Large intestine (tissue), 3 donors: Measurements from ENCODE around the gene MGAT3. TPM values are rescaled to one million over a fixed set of nuclear protein-coding genes. Genes with fewer than 3 reads are reported as not detected.

ENCODE experiments used
- DNase-seq, 2 donors: peaks; one replicate each; pipeline versions ENCODE4 v3.0.0 to v3.0.0-alpha.2; 2013
- H3K27ac ChIP-seq: one replicate; pipeline ENCODE4 v1.5.1; 2013; ENCODE audit warnings: low read length
- H3K27me3 ChIP-seq: 2 replicates; pipeline ENCODE4 v1.6.1; 2013; ENCODE audit warnings: low read length; ENCODE audit not compliant: control insufficient read depth, insufficient read depth
- H3K36me3 ChIP-seq: 2 replicates; pipeline ENCODE4 v1.6.1; 2013; ENCODE audit warnings: low read length; ENCODE audit not compliant: control insufficient read depth, insufficient read depth
- H3K4me1 ChIP-seq: one replicate; pipeline ENCODE4 v1.6.1; 2013; ENCODE audit warnings: low read length; ENCODE audit not compliant: control insufficient read depth, insufficient read depth
- H3K4me3 ChIP-seq: one replicate; pipeline ENCODE4 v1.5.1; 2013; ENCODE audit warnings: low read length
- H3K9me3 ChIP-seq: one replicate; pipeline ENCODE4 v1.6.1; 2013; ENCODE audit warnings: mild to moderate bottlenecking, low read depth, low read length, moderate library complexity; ENCODE audit not compliant: control insufficient read depth
- WGBS: methylation state at CpG from one replicate; pipeline ENCODE4 v1.1.5; 2013; ENCODE audit warnings: low lambda C conversion rate; ENCODE audit not compliant: insufficient coverage; 5-methylcytosine and 5-hydroxymethylcytosine counted together
- polyA plus RNA-seq: library from polyadenylated mRNA; unstranded; fragments of 120-200 nt; gene quantifications from one replicate; pipeline ENCODE4 v1.2.1, GENCODE V29; 2013

Gene MGAT3
- polyA plus RNA-seq, 1 donor, result 24.1 TPM

- no peaks in the 10 kb centered on the region for H3K27me3 ChIP-seq
- H3K36me3 ChIP-seq, result no peaks in the 10 kb centered on the region
- H3K4me3 ChIP-seq, result no peak overlapping the region
- no CpG with 5 or more reads among the region's 6 CpGs for WGBS
- H3K4me1 ChIP-seq, result peaks cover 53% of the 10 kb centered on the region
- H3K9me3 ChIP-seq, result no peaks in the 10 kb centered on the region
- H3K27ac ChIP-seq, result no peak overlapping the region
- DNase-seq, result no peak
Measured at GRCh38 chr22:39449708-39450107, 7.1 kb upstream of the MGAT3 start.

- no CpG with 5 or more reads among the region's 13 CpGs for WGBS
- H3K9me3 ChIP-seq, result no peaks in the 10 kb centered on the region
Measured at GRCh38 chr22:39450258-39450955, 6.4 kb upstream of the MGAT3 start.

GRCh38 chr22:39452740-39453040 is 4.1 kb upstream of the MGAT3 start:
- no peak overlapping the region for H3K27ac ChIP-seq
- no peak overlapping the region for H3K4me3 ChIP-seq
- H3K27me3 ChIP-seq, result peaks cover 8% of the 10 kb centered on the region
- no CpG with 5 or more reads among the region's 6 CpGs for WGBS
- H3K36me3 ChIP-seq, result no peaks in the 10 kb centered on the region
- DNase-seq, result no peak
- H3K9me3 ChIP-seq, result peaks cover 7% of the 10 kb centered on the region
- peaks cover 35% of the 10 kb centered on the region for H3K4me1 ChIP-seq

More at GRCh38 chr22:39450258-39450955, 6.4 kb upstream of the MGAT3 start:
- H3K27me3 ChIP-seq, result no peaks in the 10 kb centered on the region
- H3K4me1 ChIP-seq, result peaks cover 55% of the 10 kb centered on the region
- no peak overlapping the region for H3K4me3 ChIP-seq
- no peaks in the 10 kb centered on the region for H3K36me3 ChIP-seq
- no peak overlapping the region for H3K27ac ChIP-seq
- DNase-seq, result no peak

- Histone ChIP-seq H3K4me1 (peaks cover 29% of the 10 kb centered on the region), H3K4me3 (no peak overlapping the region), H3K36me3 (no peaks in the 10 kb centered on the region), H3K27me3 (peaks cover 19% of the 10 kb centered on the region), H3K9me3 (peaks cover 7% of the 10 kb centered on the region), H3K27ac (peak overlapping the region; percentile 64)
- WGBS, result 67% methylated on average over 3 of the region's 9 CpGs
- no peak for DNase-seq
Measured at GRCh38 chr22:39453765-39454378, 2.9 kb upstream of the MGAT3 start.

GRCh38 chr22:39454385-39454871 is 2.4 kb upstream of the MGAT3 start:
- Histone ChIP-seq H3K4me3 (no peak overlapping the region), H3K27me3 (peaks cover 19% of the 10 kb centered on the region), H3K36me3 (no peaks in the 10 kb centered on the region), H3K9me3 (peaks cover 7% of the 10 kb centered on the region), H3K27ac (peak overlapping the region; percentile 64), H3K4me1 (peaks cover 23% of the 10 kb centered on the region)
- peak; percentile 78 to 84 for DNase-seq
- WGBS, result no CpG with 5 or more reads among the region's 7 CpGs

- H3K36me3 ChIP-seq, result no peaks in the 10 kb centered on the region
- no peak overlapping the region for H3K4me3 ChIP-seq
- peaks cover 18% of the 10 kb centered on the region for H3K4me1 ChIP-seq
- H3K27ac ChIP-seq, result no peak overlapping the region
- peaks cover 19% of the 10 kb centered on the region for H3K27me3 ChIP-seq
- WGBS, result no CpG with 5 or more reads among the region's 63 CpGs
- peaks cover 7% of the 10 kb centered on the region for H3K9me3 ChIP-seq
- no peak for DNase-seq
Measured at GRCh38 chr22:39457198-39457555, 365 bp downstream of the MGAT3 start.

GRCh38 chr22:39457556-39458443 is 988 bp downstream of the MGAT3 start:
- peak in 1 of 2 donors; percentile 23 for DNase-seq
- H3K36me3 ChIP-seq, result no peaks in the 10 kb centered on the region
- no CpG with 5 or more reads among the region's 83 CpGs for WGBS
- peak overlapping the region; percentile 40 for H3K4me3 ChIP-seq
- peaks cover 7% of the 10 kb centered on the region for H3K9me3 ChIP-seq
- no peak overlapping the region for H3K27ac ChIP-seq
- H3K4me1 ChIP-seq, result peaks cover 18% of the 10 kb centered on the region
- peaks cover 19% of the 10 kb centered on the region for H3K27me3 ChIP-seq

GRCh38 chr22:39458444-39459083 is 1.8 kb downstream of the MGAT3 start:
- Histone ChIP-seq H3K36me3 (no peaks in the 10 kb centered on the region), H3K9me3 (peaks cover 7% of the 10 kb centered on the region), H3K4me1 (peaks cover 18% of the 10 kb centered on the region), H3K27ac (no peak overlapping the region), H3K27me3 (peaks cover 19% of the 10 kb centered on the region), H3K4me3 (peak overlapping the region; percentile 40)
- 40% methylated on average over 1 of the region's 10 CpGs for WGBS
- no peak for DNase-seq

- no peak overlapping the region for H3K4me3 ChIP-seq
- H3K36me3 ChIP-seq, result no peaks in the 10 kb centered on the region
- no peak for DNase-seq
- no CpG with 5 or more reads among the region's 11 CpGs for WGBS
- no peak overlapping the region for H3K27ac ChIP-seq
- H3K9me3 ChIP-seq, result peaks cover 7% of the 10 kb centered on the region
- H3K4me1 ChIP-seq, result peaks cover 19% of the 10 kb centered on the region
- H3K27me3 ChIP-seq, result peaks cover 19% of the 10 kb centered on the region
Measured at GRCh38 chr22:39459681-39460080, 2.9 kb downstream of the MGAT3 start.
